Fibroblast of the aortic adventitia (primary cell): Measurements from ENCODE around the gene LGALS7B. TPM values are rescaled to one million over a fixed set of nuclear protein-coding genes. Genes with fewer than 3 reads are reported as not detected.
"Not testable (repeated sequence)": the region's sequence is repeated elsewhere in the genome, so short reads cannot be mapped to it uniquely, and the experiment has no call there.

Experiments
- DNase-seq: peaks from one replicate; pipeline ENCODE4 v3.0.0-alpha.2; 2010; ENCODE audit warnings: low read depth
- H3K4me3 ChIP-seq: 2 replicates; pipeline ENCODE4 v1.5.1; 2011; ENCODE audit warnings: low read depth, mild to moderate bottlenecking, control low read depth, low read length, moderate library complexity
- total RNA-seq: library from RNA; depleted of rRNA; stranded (reverse); fragments of >200 nt; gene quantifications from 2 replicates; pipeline ENCODE4 v1.2.3, GENCODE V29; 2012; ENCODE audit warnings: low replicate concordance
- TF ChIP-seq, protein P1 (sequence below): IDR thresholded peaks from 2 replicates; pipeline ENCODE4 v1.5.1; 2011; ENCODE audit warnings: mild to moderate bottlenecking, low read length, control low read depth, inconsistent platforms; ENCODE audit not compliant: insufficient read depth

The LGALS7B gene
- total RNA-seq, 1 donor, result not detected

DNA sequence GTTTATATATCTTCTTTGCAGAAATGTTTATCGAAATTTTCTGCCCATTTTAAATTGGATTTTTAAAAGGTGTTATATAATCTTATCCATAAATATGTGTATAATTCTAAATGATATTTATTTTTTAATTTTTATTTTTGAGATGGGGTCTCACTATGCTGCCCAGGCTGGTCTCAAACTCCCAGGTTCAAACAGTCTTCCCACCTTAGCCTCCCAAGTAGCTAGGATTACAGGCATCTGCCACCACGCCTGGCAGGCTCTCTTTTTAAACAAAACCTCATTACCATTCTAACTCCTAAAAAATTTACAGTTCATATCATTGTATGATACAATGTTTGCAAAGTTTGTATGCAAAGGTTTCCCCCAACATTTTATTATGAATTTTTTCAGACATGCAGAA is 7.2 kb downstream of the LGALS7B start:
- TF ChIP-seq, protein P1, sequence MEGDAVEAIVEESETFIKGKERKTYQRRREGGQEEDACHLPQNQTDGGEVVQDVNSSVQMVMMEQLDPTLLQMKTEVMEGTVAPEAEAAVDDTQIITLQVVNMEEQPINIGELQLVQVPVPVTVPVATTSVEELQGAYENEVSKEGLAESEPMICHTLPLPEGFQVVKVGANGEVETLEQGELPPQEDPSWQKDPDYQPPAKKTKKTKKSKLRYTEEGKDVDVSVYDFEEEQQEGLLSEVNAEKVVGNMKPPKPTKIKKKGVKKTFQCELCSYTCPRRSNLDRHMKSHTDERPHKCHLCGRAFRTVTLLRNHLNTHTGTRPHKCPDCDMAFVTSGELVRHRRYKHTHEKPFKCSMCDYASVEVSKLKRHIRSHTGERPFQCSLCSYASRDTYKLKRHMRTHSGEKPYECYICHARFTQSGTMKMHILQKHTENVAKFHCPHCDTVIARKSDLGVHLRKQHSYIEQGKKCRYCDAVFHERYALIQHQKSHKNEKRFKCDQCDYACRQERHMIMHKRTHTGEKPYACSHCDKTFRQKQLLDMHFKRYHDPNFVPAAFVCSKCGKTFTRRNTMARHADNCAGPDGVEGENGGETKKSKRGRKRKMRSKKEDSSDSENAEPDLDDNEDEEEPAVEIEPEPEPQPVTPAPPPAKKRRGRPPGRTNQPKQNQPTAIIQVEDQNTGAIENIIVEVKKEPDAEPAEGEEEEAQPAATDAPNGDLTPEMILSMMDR, result no peak

DNA sequence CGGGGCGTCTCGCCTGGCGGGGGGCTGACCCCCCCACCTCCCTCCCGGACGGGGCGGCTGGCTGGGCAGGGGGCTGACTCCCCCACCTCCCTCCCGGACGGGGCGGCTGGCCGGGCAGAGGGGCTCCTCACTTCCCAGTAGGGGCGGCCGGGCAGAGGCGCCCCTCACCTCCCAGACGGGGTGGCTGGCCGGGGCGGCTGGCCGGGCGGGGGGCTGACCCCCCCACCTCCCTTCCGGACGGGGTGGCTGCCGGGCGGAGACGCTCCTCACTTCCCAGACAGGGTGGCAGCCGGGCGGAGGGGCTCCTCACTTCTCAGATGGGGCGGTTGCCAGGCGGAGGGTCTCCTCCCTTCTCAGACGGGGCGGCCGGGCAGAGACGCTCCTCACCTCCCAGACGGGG is 8.8 kb downstream of the LGALS7B start:
- not testable (repeated sequence) for H3K4me3 ChIP-seq, DNase-seq

More for the DNA sequence above, 7.2 kb downstream of the LGALS7B start:
- no peak overlapping the region for H3K4me3 ChIP-seq
- DNase-seq, result no peak

- no peak for DNase-seq
- no peak overlapping the region for H3K4me3 ChIP-seq
- TF ChIP-seq, protein P1, result no peak
Measured at GRCh38 chr19:38799104-38799503, 10.1 kb downstream of the LGALS7B start.

- DNase-seq, result no peak
- TF ChIP-seq, protein P1, result no peak
- H3K4me3 ChIP-seq, result no peak overlapping the region
Measured at GRCh38 chr19:38800577-38801347, 11.8 kb downstream of the LGALS7B start.

- H3K4me3 ChIP-seq, result no peak overlapping the region
- TF ChIP-seq, protein P1, result no peak
- DNase-seq, result no peak
Measured at GRCh38 chr19:38801359-38802095, 12.5 kb downstream of the LGALS7B start.

GRCh38 chr19:38803543-38803942 is 14.5 kb downstream of the LGALS7B start:
- H3K4me3 ChIP-seq, result no peak overlapping the region
- no peak for DNase-seq
- TF ChIP-seq, protein P1, result no peak

GRCh38 chr19:38805180-38805579 is 16.2 kb downstream of the LGALS7B start:
- peak; percentile 2 for DNase-seq
- H3K4me3 ChIP-seq, result no peak overlapping the region
- TF ChIP-seq, protein P1, result no peak
